H1 (cell line): ENCODE measurements around the gene SPPL3. TPM values are rescaled to one million over a fixed set of nuclear protein-coding genes. Genes with fewer than 3 reads are reported as not detected.

Experiments
- CBX5 ChIP-seq: fragments of 300-800, 300-1000 bp; sonication (generic); IDR thresholded peaks from 2 replicates; pipeline ENCODE4 v1.7.1; 2016; ENCODE audit warnings: antibody characterized with exemption, low read length, low read depth
- EZH2 ChIP-seq: fragments of 200-600 bp; sonication (generic); IDR thresholded peaks from 2 replicates; pipeline ENCODE4 v1.7.1; 2012; ENCODE audit warnings: low read depth, mild to moderate bottlenecking, moderate library complexity, low read length, inconsistent platforms; ENCODE audit not compliant: severe bottlenecking
- GTF2F1 ChIP-seq: IDR thresholded peaks from 2 replicates; pipeline ENCODE4 v1.6.1; 2012; ENCODE audit warnings: low read depth, low read length, improper control_type of control experiment, borderline replicate concordance
- HDAC2 ChIP-seq, 2 experiments: fragments of 300-600 bp in 1 of 2; sonication (generic) in 1 of 2; IDR thresholded peaks; 2 replicates each; pipeline ENCODE4 v1.6.1; 2011 to 2012; ENCODE audit warnings: low read depth in 2 of 2, low read length in 2 of 2, mild to moderate bottlenecking in 2 of 2, moderate library complexity in 2 of 2, borderline replicate concordance in 1 of 2, inconsistent platforms in 1 of 2
- SIX5 ChIP-seq: IDR thresholded peaks from 2 replicates; pipeline ENCODE4 v1.6.1; 2011; ENCODE audit warnings: mild to moderate bottlenecking, low read depth, low read length
- USF2 ChIP-seq: IDR thresholded peaks from 2 replicates; pipeline ENCODE4 v1.6.1; 2011; ENCODE audit warnings: low read length, improper control_type of control experiment
- polyA plus RNA-seq, 7 experiments: library from polyadenylated mRNA; depleted of rRNA in 3 of 7; stranded (reverse) in 5 of 7; unstranded in 2 of 7; fragments of >200 nt in 5 of 7; fragments of 200-250 nt in 2 of 7; gene quantifications; 1 replicate in 5 of 7; 2 replicates in 1 of 7; 4 replicates in 1 of 7; pipeline versions ENCODE4 v1.2.1 to v1.2.3, GENCODE V29; 2011 to 2013; ENCODE audit warnings: missing spikeins in 2 of 7, mixed read lengths in 2 of 7
- total RNA-seq: library from RNA; stranded (reverse); fragmentation: NEBNext Ultra II Directional; extraction: Animal tissue kit (Norgen Biotek cat#: 25700); gene quantifications from 2 replicates; pipeline ENCODE4 v1.2.1, GENCODE V29; 2021
- TF ChIP-seq, protein P1 (sequence below), 3 experiments: IDR thresholded peaks; 1 replicate in 2 of 3; 2 replicates in 1 of 3; pipeline versions ENCODE4 v1.5.1 to v1.6.1; 2011; ENCODE audit warnings: low read length in 3 of 3, mild to moderate bottlenecking in 3 of 3, inconsistent platforms in 2 of 3, low read depth in 1 of 3, moderate library complexity in 1 of 3; ENCODE audit not compliant: insufficient read depth in 1 of 3; ENCODE audit errors: control extremely low read depth in 1 of 3

Gene SPPL3
- total and polyA plus RNA-seq, 2 of the 8 experiments (the other 6 are each of a cell fraction or from before 2014, with no cell fraction given), result 27.3 to 48.4 TPM

DNA sequence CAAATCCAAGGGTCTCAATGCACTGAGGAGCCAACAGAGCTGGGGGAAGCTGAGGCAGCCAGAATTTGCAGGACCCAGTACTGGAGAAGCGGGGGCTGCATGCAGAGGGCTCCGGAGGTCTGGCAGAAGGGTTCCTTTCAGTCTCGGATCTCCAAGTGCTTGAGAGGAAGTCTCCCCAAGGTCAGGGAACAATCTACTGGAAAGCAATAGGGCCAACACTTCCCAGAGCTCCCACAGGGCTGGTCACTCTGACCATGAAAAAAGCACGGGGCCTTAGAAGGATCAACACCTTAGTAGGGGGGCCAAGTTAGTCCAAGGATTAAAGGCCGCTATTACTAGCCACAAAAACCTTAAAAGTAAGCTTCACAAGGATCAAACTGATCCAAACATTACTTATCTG, 31.7 kb downstream of the SPPL3 start (continued):
- no peak for TF ChIP-seq HDAC2 (IDR thresholded peaks at IDR 0.05; ENCODE audit: borderline replicate concordance in 1 of 2, low read depth in 2 of 2, low read length in 2 of 2)
- TF ChIP-seq EZH2, result no peak
- no peak for TF ChIP-seq CBX5
- TF ChIP-seq USF2, result no peak
- no peak for TF ChIP-seq SIX5
- no peak for TF ChIP-seq GTF2F1
- TF ChIP-seq, protein P1, sequence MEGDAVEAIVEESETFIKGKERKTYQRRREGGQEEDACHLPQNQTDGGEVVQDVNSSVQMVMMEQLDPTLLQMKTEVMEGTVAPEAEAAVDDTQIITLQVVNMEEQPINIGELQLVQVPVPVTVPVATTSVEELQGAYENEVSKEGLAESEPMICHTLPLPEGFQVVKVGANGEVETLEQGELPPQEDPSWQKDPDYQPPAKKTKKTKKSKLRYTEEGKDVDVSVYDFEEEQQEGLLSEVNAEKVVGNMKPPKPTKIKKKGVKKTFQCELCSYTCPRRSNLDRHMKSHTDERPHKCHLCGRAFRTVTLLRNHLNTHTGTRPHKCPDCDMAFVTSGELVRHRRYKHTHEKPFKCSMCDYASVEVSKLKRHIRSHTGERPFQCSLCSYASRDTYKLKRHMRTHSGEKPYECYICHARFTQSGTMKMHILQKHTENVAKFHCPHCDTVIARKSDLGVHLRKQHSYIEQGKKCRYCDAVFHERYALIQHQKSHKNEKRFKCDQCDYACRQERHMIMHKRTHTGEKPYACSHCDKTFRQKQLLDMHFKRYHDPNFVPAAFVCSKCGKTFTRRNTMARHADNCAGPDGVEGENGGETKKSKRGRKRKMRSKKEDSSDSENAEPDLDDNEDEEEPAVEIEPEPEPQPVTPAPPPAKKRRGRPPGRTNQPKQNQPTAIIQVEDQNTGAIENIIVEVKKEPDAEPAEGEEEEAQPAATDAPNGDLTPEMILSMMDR (IDR thresholded peaks at IDR 0.05; ENCODE audit: control extremely low read depth in 1 of 3, insufficient read depth in 1 of 3, low read depth in 1 of 3, low read length in 3 of 3), result no peak
